GM21447 (cell line): ENCODE data around the gene SLC23A3.

Experiments used
- ATAC-seq: cut with Tn5 transposase; IDR thresholded peaks from one replicate; pipeline ENCODE4 v1.9.1; 2021; ENCODE audit not compliant: unreplicated experiment

The SLC23A3 gene

DNA sequence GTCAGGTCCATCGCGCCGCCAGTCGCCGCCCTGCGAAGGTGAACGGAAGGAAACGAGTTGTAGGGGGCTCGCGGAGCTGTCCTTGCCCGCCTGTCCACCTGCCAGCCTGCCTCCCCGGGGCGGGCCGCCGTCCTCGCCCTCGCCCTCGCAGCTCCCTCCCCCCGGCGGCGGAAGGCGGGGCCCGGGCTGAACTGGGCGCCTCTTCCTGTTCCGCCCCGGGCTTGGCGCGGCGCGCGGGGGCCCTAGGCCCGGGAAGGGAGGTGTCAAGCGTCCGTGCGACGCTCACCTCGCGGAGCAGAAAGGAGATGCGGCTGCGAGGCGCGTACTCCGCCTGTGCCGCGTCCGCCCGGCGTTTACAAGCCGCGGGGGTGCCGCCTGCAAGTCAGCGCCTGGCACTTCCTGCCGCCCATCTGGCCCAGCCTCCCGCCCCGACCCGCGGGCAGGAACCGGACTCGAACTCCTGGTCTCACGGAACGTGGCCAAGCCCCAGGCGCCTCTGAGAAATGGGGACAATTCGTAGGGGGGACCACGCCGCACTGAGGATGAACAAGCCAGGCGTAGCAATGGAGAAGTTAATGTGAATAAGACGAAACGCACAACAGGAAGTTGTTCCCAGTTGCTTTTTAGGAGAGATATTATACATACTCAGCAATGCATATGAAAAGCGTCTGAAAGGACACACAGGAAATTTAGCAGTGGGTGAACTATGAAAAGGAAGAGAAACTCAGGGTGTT is 7.2 kb upstream of the SLC23A3 start, which contains the start of gene CNPPD1:
Gene CNPPD1, minus strand, starts transcription at position 108 of the 734 bp plus-strand sequence. Its CDS starts 97 bp downstream, at position 11.
- ATAC-seq, result peak; percentile 65

DNA sequence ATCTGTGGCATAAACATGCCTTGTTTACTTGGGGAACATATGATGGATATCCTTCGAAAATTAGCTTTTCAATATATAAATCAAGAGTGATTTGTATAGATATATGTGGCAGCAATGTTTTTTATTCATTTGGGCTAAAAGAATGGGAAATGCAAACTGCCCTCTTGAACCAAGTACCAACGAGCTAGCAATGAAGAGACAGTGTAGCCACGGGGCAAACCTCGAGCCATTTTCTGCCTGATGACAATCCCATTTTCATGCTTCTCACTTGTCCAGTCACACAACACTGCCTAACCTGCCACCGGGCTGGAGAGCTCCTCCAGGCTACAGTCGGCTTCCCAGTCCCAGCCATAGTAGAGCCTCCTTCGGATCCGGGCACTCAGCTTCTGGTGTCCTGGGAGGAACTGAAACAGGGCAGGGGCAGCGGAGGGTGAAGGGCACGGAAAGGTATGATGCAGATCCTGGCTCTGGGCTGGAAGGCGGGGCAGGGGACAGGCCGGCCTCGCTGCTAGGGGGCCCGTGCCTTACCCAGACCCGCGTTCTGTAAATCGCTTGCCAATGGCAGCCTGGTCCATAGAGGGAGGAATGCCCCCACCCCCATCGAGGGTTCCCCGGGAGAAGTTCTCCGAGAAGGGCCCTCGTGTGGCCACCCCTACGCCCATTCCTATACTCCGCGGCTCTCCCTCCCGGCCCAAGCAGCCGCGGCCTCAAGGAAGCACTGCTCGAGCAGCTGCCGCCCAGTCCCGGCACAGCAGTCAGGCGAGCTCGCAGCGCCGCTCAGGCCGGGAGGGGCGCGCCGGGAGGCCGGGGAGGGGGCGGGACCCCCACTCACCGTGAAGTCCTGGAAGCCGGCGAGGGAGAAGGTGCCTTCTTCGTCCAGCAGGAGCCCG is 6.3 kb upstream of the SLC23A3 start:
- ATAC-seq, result peak; percentile 41

DNA sequence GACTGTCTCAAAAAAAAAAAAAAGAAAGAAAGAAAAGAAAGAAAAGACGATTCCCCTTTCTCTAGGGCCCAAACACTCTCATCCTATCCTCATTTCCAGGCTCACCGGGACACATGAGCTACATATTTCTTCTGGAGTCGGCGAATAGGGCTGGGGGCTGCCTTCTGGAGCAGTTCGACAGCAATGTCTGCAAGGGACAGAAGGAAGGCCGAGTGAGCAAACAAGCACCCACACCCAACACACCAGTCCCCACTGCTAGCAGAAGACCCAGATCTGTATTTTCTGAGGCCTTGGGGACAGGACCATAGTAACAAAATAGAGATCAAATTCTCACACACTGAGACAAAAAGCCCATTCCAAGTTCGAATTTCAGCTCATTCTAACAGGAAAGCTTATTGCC is 5.7 kb upstream of the SLC23A3 start:
- ATAC-seq, result no peak

DNA sequence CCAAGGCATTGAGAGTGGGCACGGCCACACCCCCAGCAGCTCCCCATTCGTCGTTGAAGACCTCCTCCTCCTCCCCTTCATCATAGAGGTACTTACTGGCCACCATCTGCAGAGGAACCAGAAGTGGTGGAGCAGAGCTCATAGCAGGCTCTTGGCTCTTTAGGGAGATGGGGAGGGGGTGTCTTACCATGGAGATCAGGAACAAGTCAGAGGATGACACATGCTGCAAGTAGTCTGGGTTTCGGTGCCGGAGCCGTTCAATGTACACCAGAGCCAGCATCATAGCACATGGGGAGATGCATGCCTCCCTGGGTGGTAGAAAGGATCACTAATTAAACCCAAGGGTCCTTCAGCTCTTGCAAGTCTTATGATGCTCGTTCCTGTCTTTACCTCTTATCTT is 5.0 kb upstream of the SLC23A3 start:
- no peak for ATAC-seq

DNA sequence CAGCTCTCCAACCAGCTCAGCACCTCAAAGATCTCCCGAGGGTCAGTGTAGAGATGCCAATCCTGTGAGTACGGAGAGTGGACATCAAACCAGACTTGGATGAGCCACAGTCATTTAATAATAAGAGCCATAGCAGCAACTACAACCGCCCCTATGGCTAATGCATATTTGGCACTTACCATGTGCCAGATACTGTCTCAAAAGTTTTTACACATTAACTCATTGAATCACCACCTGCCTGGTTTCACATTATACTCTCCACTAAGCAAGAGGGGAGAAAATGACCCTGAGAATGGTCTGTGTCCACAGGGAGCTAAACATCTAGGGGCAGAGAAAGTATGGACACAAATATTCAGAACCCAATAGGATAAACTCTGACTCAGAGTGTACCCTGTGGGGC is 4.3 kb upstream of the SLC23A3 start:
- no peak for ATAC-seq

DNA sequence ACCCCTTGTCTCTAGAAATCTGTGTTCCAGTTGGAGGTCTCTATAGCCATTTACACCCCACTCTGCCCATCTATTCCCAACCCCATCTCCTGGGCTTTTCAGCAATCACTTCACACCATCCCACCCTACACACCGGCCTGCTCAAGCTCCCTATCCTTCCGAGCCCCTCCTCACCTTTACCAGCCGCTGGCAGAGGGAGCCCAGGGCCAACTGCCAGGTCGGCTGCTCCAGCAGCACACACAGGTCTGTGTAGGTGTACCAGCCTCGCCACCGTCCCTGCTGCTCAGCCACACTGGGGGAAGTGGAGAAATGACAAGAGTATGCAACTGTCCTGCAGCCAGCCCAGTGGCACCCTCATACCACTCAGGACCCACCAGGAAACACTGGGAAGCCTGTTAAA is 3.3 kb upstream of the SLC23A3 start:
- no peak for ATAC-seq

DNA sequence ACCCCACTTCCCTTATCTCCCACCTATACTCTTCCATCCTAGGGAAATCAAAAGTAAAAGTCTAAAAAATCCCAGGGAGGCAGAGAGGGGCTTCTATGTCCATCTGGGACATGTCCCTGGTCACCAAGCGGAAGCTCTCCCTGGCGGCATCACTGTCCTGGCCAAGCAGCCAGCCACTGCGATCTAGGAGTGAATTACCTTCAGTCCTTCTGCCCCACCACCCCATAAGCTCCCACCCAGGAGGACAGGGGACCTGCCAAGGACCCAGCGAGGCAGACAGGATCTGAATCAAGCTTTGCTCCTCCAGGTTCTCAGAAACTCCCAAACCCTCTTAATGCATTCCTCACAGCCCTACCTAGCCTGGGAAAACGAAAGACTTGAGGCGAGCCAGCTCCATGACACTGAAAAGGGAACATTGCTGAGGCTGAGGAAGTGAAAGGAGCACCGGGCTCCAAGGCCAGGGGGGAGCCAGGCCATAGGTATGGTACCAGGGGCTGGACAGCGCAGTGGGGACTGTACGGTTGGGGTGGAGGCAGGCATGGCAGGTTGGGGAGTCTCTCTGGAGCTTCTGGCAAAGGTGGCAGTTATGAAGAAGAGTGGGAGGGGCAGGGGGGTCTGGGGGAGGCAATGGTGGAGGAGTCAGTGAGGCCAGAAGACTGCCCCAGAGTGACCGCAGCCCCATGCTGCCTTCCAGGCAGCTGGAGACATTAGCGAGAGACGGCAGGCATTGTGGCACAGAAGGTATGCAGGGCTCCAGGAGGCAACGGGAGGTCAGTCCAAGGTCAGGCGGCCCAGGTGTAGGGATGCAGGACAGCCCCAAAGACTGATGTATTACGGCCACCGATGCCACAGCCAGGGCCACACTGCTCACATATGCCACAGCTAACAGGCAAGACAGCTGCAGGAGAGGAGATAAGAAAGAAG is 2.7 kb upstream of the SLC23A3 start:
- ATAC-seq, result no peak

DNA sequence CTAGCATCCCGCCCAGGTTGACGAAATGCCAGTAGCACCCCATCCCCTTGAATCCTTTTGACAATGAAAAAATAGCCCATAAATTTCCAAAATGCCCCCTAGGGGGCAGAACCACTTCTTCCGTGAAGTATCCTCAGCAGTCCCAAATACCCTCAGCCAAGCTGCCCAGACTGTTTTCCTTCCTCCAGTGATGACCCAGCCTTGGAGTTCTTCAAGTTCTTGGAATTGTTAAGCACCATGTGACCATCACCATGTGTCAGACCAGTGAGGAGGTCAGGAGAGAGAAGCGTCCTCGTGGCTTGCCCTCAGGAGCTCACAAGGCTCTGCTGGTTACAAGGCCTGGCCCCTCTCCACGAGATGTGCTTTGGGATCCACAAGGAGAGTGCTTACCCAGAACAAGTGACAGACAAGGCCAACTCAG is 1.4 kb upstream of the SLC23A3 start:
- ATAC-seq, result no peak

DNA sequence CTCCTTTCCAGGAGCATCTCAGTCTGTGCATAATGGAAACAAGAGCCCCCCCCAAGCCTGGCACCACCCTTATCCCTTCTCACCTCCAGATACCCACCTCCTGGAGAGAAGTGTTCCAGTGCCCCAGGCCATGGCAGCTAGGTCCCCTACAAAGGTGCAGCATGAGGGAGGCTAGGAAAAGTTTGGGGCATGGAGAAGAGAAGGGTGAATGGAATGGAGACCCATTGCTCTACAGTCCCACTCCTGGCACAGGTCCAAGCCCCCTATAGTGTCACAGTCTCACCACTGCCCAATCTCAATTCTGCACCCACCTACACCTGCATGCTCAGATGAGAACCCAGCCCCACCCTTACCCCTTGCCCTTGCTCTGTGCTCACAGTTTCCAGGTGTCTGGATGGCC is 897 bp downstream of the SLC23A3 start:
- ATAC-seq, result no peak

DNA sequence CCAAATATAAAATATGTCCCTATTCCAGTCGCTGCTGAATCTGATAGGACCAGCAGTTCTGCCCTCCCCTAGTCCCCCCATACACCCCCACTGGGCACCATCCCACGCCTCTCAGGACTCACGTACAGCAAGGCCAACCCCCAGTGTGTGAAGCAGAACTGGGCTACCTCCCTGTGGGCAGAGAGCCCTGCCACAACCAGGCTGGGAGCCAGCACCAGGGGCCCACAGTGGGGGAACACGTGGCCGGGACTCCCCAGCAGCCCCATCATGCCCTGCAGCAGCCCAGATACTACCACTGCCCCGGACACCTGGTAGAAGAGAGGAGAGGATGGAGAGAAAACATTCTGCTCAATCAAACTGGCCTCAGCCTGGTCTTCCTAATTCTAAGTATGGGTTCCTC is 1.3 kb downstream of the SLC23A3 start:
- ATAC-seq, result no peak

DNA sequence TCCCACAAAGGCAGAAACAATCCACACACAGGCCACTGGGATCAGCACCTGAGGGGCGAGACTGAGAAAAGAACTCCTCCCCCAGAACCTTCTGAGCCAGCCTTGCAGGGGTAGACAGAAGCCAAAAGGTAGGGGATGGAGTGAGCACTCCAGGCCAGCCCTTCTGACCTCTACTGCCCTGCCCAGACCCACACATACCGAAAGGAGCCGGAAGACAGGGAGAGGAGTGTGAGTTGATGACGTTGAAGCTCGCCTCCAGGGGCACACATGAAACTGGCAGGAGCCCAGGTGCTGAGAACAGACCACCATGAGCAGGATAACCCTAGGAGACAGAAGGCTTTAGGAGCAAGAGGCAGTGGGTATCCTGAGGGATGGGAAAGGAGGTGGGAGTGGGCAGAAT is 1.8 kb downstream of the SLC23A3 start:
- ATAC-seq, result no peak

DNA sequence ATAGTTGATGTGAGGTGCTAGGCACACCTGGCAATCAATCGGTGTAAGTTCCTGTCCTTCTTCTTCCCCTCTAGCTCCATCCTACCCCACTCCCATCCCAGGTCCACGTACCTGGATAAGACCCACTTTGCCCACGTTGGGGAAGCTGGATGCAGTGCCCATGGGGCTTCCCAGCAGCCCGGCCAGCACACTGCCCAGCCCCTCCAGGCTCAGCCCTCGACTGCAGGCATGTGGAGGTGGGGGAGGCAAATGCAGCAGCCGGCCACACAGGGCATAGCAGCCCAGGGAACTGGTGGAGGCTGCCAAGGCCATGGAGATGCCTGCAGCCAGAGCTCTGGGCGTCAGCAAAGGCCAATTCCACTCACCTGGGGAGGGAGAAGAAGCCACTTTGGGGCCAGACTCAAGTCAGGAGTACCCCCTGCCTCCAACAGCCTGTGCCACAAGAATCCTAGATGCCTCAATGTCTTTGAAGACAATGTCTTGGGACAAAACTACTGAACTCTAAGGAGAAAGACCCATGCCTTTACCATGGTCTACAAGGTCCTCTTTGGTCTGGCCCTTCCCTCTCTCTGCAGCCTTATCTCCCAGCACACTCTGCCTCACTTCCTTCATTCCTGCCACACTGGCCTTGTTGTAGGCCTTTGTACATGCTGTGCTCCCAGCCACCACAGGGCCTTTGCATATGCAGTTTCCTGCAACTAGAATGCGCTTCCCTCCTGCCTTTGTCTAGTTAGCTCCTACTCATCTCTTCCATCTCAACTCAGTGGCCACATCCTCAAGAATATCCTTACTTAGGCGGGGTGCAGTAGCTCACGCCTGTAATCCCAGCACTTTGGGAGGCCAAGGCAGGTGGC is 4.5 kb downstream of the SLC23A3 start:
- ATAC-seq, result no peak

DNA sequence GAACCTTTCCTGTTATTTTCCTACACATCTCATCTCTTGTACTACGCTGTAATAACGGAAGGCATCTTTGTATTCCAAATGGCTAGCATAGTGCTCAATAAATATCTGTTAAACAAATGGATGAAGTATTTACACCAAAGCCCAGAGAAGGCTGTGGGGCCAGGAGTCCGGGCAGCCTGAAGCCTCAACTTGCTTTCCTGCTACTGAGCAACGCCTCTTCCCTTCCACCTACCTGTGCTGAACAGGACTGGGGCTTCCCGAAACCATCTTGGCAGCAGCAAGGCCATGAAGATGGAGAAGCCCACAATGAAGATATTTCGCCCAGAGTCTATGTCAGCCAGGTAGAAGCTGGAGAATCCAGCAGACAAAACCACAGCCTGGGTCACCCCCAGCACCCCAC is 6.7 kb downstream of the SLC23A3 start:
- no peak for ATAC-seq

DNA sequence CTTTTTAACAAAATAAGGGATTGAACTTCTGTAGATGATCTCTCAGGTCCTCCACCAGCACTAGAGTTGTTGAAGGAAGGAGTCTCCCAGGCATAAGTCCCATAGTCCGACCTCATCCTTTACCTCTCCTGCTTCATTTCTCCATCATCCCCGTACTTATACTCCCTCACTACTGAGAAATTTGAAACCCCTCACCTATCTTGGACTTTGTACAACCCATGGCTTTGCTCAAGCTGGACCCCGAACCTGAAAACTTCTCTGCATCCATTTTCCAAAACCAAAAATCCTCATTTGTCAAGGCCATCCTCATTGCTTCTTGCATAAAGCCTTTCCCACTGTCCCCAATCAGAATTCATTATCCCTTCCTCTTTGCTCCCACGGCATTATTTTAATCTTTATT is 8.7 kb downstream of the SLC23A3 start:
- no peak for ATAC-seq

DNA sequence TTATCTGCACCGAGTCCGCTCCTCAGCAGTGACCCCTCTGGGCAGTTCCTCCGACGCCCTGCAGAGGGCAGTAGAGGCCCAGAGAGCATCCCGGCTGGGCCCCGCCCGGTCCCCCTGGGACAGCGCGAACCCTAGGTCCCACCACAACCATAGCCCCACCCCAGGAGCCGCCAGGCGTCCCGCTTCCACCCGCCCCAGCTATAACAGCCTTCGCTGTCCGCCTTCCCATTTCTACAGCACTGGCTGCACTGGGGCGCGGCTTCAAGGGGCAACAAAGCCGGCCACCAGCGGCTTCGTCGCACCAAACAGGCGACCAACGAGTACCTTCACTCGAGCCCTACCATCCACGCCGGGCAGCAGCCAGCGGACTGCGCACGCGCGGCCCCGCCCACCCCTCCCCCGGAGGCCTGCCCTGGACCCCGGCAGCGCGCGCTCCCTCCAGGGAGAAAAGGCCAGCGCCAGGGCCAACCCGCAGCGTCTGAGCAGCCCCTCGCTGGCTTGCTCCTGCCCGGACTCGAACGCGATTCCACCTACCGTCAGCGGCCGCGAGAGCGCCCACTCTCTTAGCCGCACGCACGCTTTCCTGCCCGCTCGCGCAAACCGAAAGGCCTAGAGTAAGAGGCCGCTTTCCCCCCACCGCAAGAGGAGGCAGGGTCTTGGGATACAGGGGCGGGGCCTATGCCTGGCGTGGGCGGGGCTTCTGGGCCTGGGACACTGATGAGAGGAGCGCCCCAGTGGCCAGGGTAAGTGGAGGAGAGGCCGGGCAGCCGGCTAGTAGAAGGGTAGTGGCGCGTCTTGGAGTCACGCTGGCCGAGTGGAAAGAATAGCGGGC is 9.4 kb downstream of the SLC23A3 start, which contains the start of gene NHEJ1:
Gene NHEJ1, minus strand, starts transcription at position 630 of the 832 bp plus-strand sequence. CDS start 2,453 bp downstream, outside the sequence.
- ATAC-seq, result peak; percentile 84

DNA sequence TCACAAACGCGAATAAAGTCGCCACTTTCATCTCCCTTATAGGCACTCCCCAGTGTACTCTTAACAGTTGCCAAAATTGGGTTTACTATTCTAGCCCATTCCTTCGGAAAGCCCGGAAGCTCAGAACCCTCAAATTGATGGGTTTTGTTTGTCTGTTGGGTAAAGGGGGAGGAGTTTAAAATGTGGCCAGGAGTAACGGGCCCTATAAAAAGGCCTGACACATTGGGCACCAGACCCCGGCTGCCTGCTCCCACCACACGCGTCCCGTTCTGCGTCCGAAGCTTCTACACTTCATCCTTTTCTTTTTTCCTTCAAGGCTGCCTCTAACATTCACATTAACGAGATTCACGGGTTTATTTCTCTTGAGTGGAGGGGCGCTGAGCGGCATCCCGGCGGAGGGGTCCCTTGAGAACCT is 10.1 kb downstream of the SLC23A3 start:
- no peak for ATAC-seq

DNA sequence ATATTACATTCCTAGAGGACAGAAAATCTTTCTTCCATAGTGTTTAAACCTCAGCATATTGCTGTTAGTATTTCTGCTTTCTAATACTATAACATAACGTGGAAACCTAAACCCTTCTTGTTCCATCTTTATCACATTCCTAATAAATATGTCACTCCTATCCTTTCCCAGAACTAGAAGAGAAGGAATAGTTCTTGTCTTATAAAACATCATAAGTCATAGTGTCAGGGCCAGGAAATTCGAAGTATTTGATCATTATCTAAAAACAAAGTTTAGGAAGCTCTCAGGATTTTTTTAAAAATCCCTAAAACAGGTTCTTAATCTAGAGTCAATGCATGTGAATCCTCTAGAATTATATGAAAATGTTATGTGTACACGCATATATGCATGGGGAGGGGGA is 11.2 kb downstream of the SLC23A3 start:
- ATAC-seq, result no peak

DNA sequence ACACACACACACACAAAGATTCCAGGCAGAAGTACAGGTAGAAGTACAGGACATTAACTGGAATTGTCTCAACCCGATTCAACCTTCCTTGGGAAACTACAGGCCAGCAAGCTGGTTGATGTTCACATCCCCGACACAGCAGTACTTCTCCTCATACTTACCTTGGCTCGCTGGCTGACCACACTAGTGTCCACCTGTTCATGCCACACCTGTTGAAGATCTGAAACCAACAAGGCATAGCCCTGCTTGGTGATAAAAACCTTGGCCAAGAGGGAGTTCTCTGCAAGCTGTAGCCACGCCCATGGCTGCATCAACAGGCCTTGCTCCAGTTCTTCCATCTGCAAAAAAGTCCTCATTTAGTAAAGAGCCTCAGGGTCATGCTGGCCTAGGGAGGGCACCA is 11.8 kb downstream of the SLC23A3 start:
- ATAC-seq, result no peak

DNA sequence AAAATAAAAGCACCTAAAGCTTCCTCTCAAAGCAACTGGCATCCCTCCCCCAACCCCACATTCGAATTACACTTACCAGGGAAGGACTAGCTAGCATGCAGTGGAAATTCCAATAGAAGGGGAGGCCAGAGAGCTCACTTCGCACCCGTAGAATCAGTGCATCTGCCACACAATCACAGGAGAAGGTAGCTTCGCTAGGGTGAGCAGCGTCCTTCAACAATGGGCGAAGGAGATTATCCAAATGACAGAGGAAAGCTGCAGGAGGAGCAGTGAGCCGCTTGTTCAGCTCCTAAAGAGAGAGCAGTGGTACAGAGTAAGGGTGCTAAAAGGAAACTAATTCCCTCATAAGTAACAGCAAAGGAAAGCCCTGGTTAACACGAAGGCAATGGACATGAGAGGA is 12.4 kb downstream of the SLC23A3 start:
- ATAC-seq, result no peak
